Measurements from ENCODE around the gene FBN1. TPM values are rescaled to one million over a fixed set of nuclear protein-coding genes. Genes with fewer than 3 reads are reported as not detected.

The FBN1 gene
- total RNA-seq, 4 donors from 2014 or later: 3.9 to 87.0 (median 23.4) TPM

DNA sequence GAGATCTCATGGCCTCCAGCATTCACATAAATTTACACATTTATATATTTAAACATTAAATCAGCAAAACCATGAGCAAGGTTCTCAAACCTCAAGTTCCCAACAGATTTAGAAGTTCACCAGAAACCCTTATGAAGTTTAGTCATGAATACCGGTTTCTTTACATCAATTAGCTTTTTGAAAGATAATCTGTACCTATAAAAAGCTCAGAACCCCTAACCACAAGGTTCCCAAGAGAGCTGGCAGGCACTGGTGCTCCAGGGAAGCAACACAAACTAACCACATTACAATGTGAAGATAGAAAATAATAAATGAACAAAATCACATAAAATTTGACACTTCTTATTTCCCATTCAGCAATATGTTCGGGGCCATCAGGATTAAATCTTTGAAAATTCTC, 150.9 kb downstream of the FBN1 start:
- no peaks in the 10 kb centered on the region for H3K27me3 ChIP-seq
- TF ChIP-seq POLR2A (IDR thresholded peaks at IDR 0.05): no peak
- TF ChIP-seq, protein P1, sequence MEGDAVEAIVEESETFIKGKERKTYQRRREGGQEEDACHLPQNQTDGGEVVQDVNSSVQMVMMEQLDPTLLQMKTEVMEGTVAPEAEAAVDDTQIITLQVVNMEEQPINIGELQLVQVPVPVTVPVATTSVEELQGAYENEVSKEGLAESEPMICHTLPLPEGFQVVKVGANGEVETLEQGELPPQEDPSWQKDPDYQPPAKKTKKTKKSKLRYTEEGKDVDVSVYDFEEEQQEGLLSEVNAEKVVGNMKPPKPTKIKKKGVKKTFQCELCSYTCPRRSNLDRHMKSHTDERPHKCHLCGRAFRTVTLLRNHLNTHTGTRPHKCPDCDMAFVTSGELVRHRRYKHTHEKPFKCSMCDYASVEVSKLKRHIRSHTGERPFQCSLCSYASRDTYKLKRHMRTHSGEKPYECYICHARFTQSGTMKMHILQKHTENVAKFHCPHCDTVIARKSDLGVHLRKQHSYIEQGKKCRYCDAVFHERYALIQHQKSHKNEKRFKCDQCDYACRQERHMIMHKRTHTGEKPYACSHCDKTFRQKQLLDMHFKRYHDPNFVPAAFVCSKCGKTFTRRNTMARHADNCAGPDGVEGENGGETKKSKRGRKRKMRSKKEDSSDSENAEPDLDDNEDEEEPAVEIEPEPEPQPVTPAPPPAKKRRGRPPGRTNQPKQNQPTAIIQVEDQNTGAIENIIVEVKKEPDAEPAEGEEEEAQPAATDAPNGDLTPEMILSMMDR (IDR thresholded peaks at IDR 0.05): no peak
- 68 to 83% methylated on average over 2 of the region's 2 CpGs for WGBS, 2 donors
- intact Hi-C loops (cut with DNase I): no loop called here
- no peak for DNase-seq
- peak overlapping the region; percentile 3 to 51 (median 40) for H3K27ac ChIP-seq
- peaks cover 0 to 4% (median 0%) of the 10 kb centered on the region in 3 donors for H3K4me1 ChIP-seq
- H3K36me3 ChIP-seq: peaks cover 0 to 44% (median 0%) of the 10 kb centered on the region in 3 donors
- no peak overlapping the region for H3K4me3 ChIP-seq
- no peaks in the 10 kb centered on the region for H3K9me3 ChIP-seq

DNA sequence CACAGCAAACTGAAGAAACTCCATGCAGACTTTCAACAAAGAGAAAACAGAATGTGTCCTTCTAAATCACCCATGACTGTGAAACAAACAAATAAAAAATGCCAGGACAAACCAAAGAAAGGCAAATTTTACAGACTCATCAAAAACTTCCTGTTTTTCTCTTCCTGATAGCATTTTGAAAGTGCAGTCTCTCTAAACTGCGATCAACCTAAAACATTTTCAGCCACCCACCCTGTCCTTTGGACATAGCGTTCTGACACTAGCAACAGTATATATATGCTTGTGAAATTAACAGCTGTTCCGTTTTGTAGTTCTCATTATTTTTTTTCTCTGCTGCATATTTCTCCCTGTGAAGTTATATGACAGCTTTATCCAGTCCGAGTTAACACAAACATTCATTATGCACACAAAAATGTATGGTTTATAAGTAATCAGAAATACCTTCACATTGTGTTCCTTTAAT, 151.7 kb downstream of the FBN1 start:
- Histone ChIP-seq H3K27me3 (no peaks in the 10 kb centered on the region), H3K4me3 (no peak overlapping the region), H3K36me3 (peaks cover 0 to 48% (median 0%) of the 10 kb centered on the region in 3 donors), H3K4me1 (peaks cover 0 to 4% (median 0%) of the 10 kb centered on the region in 3 donors), H3K27ac (peak overlapping the region in 3 of 4 donors; percentile 36 to 51 (median 45)), H3K9me3 (no peaks in the 10 kb centered on the region)
- WGBS, 2 donors: 61 to 69% methylated on average over 4 of the region's 4 CpGs
- intact Hi-C loops (cut with DNase I): no loop called here
- DNase-seq: no peak
- TF ChIP-seq, protein P1 (IDR thresholded peaks at IDR 0.05): no peak
- no peak for TF ChIP-seq POLR2A (IDR thresholded peaks at IDR 0.05)

DNA sequence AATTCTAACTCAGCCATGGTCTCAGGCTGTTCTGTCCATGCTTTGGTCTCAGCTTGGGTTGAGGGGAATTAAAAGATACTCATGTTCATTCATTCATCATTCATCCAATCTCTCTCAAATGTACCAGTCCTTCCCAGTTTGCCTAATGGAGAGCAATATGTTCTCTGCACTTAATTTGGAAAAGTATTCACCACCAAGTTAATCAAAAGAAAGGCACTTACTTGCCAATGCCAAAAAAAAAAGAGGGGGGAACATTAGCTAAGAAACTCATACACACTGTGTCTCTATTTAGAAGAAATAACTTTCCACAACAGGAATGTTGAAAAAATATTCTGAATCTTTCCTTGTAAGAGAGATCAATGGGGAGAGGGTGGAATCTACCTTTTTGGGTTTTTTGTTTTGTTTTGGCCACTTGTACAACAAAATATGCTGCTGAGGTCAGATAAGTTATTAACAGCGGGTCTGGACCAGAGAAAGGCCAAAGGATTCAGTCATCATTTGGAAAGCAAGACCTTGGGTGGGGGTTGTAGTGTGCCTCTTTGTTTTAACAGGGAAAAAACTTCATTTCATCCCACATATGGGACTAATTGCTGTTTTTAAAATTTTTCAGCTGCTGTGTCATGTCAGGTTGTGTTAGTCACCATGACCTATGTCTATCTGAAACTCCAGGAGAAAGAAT, 152.3 kb downstream of the FBN1 start:
- TF ChIP-seq POLR2A (IDR thresholded peaks at IDR 0.05): no peak
- TF ChIP-seq, protein P1 (IDR thresholded peaks at IDR 0.05): no peak

DNA sequence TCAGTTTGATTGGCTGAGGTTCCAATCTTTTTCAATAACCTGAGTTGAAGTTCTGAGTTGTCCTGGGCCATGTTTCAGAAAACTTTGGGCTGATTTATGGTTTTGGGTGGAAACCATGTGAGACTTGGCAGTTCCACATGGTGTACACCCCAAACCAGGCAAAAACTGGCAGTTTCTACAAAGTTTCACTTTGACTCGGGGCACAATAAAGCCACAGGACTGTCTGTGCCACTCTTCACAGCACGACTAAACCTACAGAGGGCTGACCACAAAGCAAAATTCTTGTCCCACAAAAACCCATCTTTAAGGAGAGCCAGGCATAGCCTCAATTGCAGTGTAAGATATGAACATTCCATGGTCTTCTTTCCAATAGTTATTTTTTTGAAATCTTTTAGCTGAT, 159.3 kb downstream of the FBN1 start:
- H3K4me3 ChIP-seq: no peak overlapping the region
- H3K27me3 ChIP-seq: no peaks in the 10 kb centered on the region
- TF ChIP-seq, protein P1 (IDR thresholded peaks at IDR 0.05): no peak
- no peak overlapping the region for H3K27ac ChIP-seq
- intact Hi-C loops (cut with DNase I): no loop called here
- 42 to 59% methylated on average over 2 of the region's 2 CpGs for WGBS, 2 donors
- peaks cover 0 to 67% (median 0%) of the 10 kb centered on the region in 3 donors for H3K36me3 ChIP-seq
- no peaks in the 10 kb centered on the region for H3K9me3 ChIP-seq
- H3K4me1 ChIP-seq: peaks cover 0 to under 1% (median 0%) of the 10 kb centered on the region in 3 donors
- no peak for DNase-seq

More for the DNA sequence above, 152.3 kb downstream of the FBN1 start:
- Histone ChIP-seq H3K9me3 (no peaks in the 10 kb centered on the region), H3K4me1 (peaks cover 0 to 4% (median 0%) of the 10 kb centered on the region in 3 donors), H3K4me3 (no peak overlapping the region), H3K36me3 (peaks cover 0 to 48% (median 0%) of the 10 kb centered on the region in 3 donors), H3K27ac (peak overlapping the region in 2 of 4 donors; percentile 16 to 62), H3K27me3 (no peaks in the 10 kb centered on the region)
- whole genome bisulfite sequencing, 2 donors: 74 to 89% methylated on average over 1 of the region's 1 CpG
- intact Hi-C loops (cut with DNase I): no loop called here
- no peak for DNase-seq

DNA sequence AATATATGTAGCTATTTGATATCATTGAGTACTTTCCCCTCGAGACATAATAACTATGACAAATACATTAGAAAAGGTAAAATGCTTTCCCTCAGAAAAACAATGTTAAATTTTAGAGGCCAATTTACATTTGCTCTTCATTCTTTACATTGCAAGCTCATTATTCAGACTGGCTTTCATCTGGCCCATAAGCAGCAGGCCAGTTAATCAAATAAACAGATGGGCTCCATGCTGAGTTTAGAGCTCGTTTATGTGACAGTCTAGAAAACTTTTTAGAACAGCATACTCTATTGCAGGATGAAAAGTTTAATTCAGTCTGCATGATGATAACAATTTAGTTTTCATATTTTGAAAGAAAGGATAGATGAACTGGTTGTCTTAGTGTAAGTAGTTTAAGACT, 163.7 kb downstream of the FBN1 start:
- Histone ChIP-seq H3K36me3 (peaks cover 0 to 29% (median 0%) of the 10 kb centered on the region in 3 donors), H3K4me3 (no peak overlapping the region), H3K27me3 (no peaks in the 10 kb centered on the region), H3K4me1 (peaks cover 0 to 8% (median 0%) of the 10 kb centered on the region in 3 donors), H3K27ac (no peak overlapping the region), H3K9me3 (no peaks in the 10 kb centered on the region)
- TF ChIP-seq, protein P1 (IDR thresholded peaks at IDR 0.05): no peak
- TF ChIP-seq POLR2A (IDR thresholded peaks at IDR 0.05): no peak
- WGBS, 2 donors: 75 to 76% methylated on average over 2 of the region's 2 CpGs
- intact Hi-C loops (cut with DNase I): no loop called here
- no peak for DNase-seq

Data from esophagus squamous epithelium (tissue), 5 donors.